ENCODE data around the gene MVD. TPM values are rescaled to one million over a fixed set of nuclear protein-coding genes. Genes with fewer than 3 reads are reported as not detected.
A peak's percentile ranks its signal among the peaks of the same experiment; 100 is the strongest.

Gene MVD
- total RNA-seq, 1 donor from 2014 or later = 64.0 TPM

GRCh38 chr16:88706965-88707826, 44.3 kb upstream of the MVD start:
- H3K4me1 Mint-ChIP-seq = peaks cover 21% of the 10 kb centered on the region
- no peaks in the 10 kb centered on the region for H3K27me3 Mint-ChIP-seq (ENCODE audit: low read depth)
- H3K4me3 Mint-ChIP-seq = peak overlapping the region; percentile 67
- H3K36me3 Mint-ChIP-seq = no peaks in the 10 kb centered on the region
- H3K27ac Mint-ChIP-seq = peak overlapping the region; percentile 83
- DNase-seq (ENCODE audit: low spot score in 2 of 2, unreplicated experiment in 2 of 2) = no peak
- no peaks in the 10 kb centered on the region for H3K9me3 Mint-ChIP-seq
- no peak for TF ChIP-seq CTCF (IDR thresholded peaks at IDR 0.05; ENCODE audit: unreplicated experiment)

GRCh38 chr16:88706229-88706964, 43.5 kb upstream of the MVD start, which contains the start of the genes CTU2 and RNF166:
Gene CTU2, plus strand, starts transcription at chr16:88706503. Its CDS starts 28 bp downstream, at chr16:88706531.
Gene RNF166, minus strand, starts transcription at chr16:88706408. Its CDS starts 83 bp downstream, at chr16:88706325.
- H3K36me3 Mint-ChIP-seq = no peaks in the 10 kb centered on the region
- peak within 1 kb of the TSS; percentile 80 for H3K4me3 Mint-ChIP-seq
- TF ChIP-seq CTCF (IDR thresholded peaks at IDR 0.05; ENCODE audit: unreplicated experiment) = no peak
- H3K4me1 Mint-ChIP-seq = peaks cover 21% of the 10 kb centered on the region
- H3K27me3 Mint-ChIP-seq (ENCODE audit: low read depth) = no peaks in the 10 kb centered on the region
- DNase-seq (ENCODE audit: low spot score in 2 of 2, unreplicated experiment in 2 of 2) = peak; percentile 93 to 97
- peak within 1 kb of the TSS; percentile 83 for H3K27ac Mint-ChIP-seq
- no peaks in the 10 kb centered on the region for H3K9me3 Mint-ChIP-seq

GRCh38 chr16:88705801-88706228, 42.9 kb upstream of the MVD start:
- peak overlapping the region; percentile 71 for H3K27ac Mint-ChIP-seq
- no peaks in the 10 kb centered on the region for H3K27me3 Mint-ChIP-seq (ENCODE audit: low read depth)

GRCh38 chr16:88705076-88705684, 42.3 kb upstream of the MVD start:
- Mint-ChIP-seq H3K27ac (peak overlapping the region; percentile 71), H3K4me1 (peaks cover 21% of the 10 kb centered on the region), H3K4me3 (peak overlapping the region; percentile 80), H3K36me3 (no peaks in the 10 kb centered on the region), H3K9me3 (no peaks in the 10 kb centered on the region), H3K27me3 (ENCODE audit: low read depth) (no peaks in the 10 kb centered on the region)
- DNase-seq (ENCODE audit: low spot score in 2 of 2, unreplicated experiment in 2 of 2) = no peak
- TF ChIP-seq CTCF (IDR thresholded peaks at IDR 0.05; ENCODE audit: unreplicated experiment) = no peak

More at GRCh38 chr16:88705801-88706228, 42.9 kb upstream of the MVD start:
- H3K4me1 Mint-ChIP-seq = peaks cover 21% of the 10 kb centered on the region
- no peaks in the 10 kb centered on the region for H3K9me3 Mint-ChIP-seq
- no peaks in the 10 kb centered on the region for H3K36me3 Mint-ChIP-seq
- no peak for TF ChIP-seq CTCF (IDR thresholded peaks at IDR 0.05; ENCODE audit: unreplicated experiment)
- no peak for DNase-seq (ENCODE audit: low spot score in 2 of 2, unreplicated experiment in 2 of 2)
- H3K4me3 Mint-ChIP-seq = peak overlapping the region; percentile 80

GRCh38 chr16:88703486-88704309, 40.8 kb upstream of the MVD start:
- Mint-ChIP-seq H3K27me3 (ENCODE audit: low read depth) (no peaks in the 10 kb centered on the region), H3K4me1 (peaks cover 21% of the 10 kb centered on the region), H3K27ac (no peak overlapping the region), H3K36me3 (no peaks in the 10 kb centered on the region), H3K4me3 (peak overlapping the region; percentile 80), H3K9me3 (no peaks in the 10 kb centered on the region)
- no peak for DNase-seq (ENCODE audit: low spot score in 2 of 2, unreplicated experiment in 2 of 2)
- no peak for TF ChIP-seq CTCF (IDR thresholded peaks at IDR 0.05; ENCODE audit: unreplicated experiment)

All from mesothelial cell of epicardium (in vitro differentiated cells).